IPS DF 6.9 (cell line): ENCODE measurements around the gene GLS.
"Not testable (repeated sequence)": the region's sequence is repeated elsewhere in the genome, so short reads cannot be mapped to it uniquely, and the experiment has no call there.

Source experiments
- DNase-seq: peaks from one replicate; pipeline ENCODE4 v3.0.0-alpha.2; 2013; ENCODE audit warnings: low read depth, low spot score
- H3K27ac ChIP-seq: one replicate; pipeline ENCODE4 v1.5.1; 2013; ENCODE audit warnings: low read length, control low read depth
- H3K27me3 ChIP-seq: 2 replicates; pipeline ENCODE4 v1.6.1; 2013; ENCODE audit warnings: mild to moderate bottlenecking, low read length; ENCODE audit not compliant: control insufficient read depth, insufficient read depth
- H3K36me3 ChIP-seq: 2 replicates; pipeline ENCODE4 v1.6.1; 2013; ENCODE audit warnings: low read length; ENCODE audit not compliant: control insufficient read depth, insufficient read depth
- H3K4me1 ChIP-seq: 2 replicates; pipeline ENCODE4 v1.6.1; 2013; ENCODE audit warnings: low read length; ENCODE audit not compliant: control insufficient read depth, insufficient read depth
- H3K4me3 ChIP-seq: 2 replicates; pipeline ENCODE4 v1.5.1; 2013; ENCODE audit warnings: mild to moderate bottlenecking, low read length
- H3K9me3 ChIP-seq: 2 replicates; pipeline ENCODE4 v1.6.1; 2013; ENCODE audit warnings: low read length, inconsistent platforms; ENCODE audit not compliant: control insufficient read depth, insufficient read depth
- WGBS: extraction: QIAGEN DNeasy Blood & Tissue Kit; methylation state at CpG from one replicate; pipeline ENCODE4 v1.1.7; 2013; ENCODE audit warnings: mixed read lengths, missing lambda C conversion rate; ENCODE audit not compliant: insufficient read length, insufficient coverage; 5-methylcytosine and 5-hydroxymethylcytosine counted together

Gene GLS

GRCh38 chr2:190856985-190857384 is 23.6 kb upstream of the GLS start:
- WGBS: no CpG with 5 or more reads among the region's 1 CpG
- peaks cover 7% of the 10 kb centered on the region; the same call in 1 of the 2 replicates for H3K4me1 ChIP-seq
- DNase-seq: no peak

GRCh38 chr2:190858817-190859216 is 21.8 kb upstream of the GLS start:
- H3K9me3 ChIP-seq: no peaks in the 10 kb centered on the region
- H3K4me1 ChIP-seq: peaks cover 7% of the 10 kb centered on the region; the same call in 1 of the 2 replicates
- H3K27ac ChIP-seq: no peak overlapping the region
- H3K27me3 ChIP-seq: no peaks in the 10 kb centered on the region
- H3K4me3 ChIP-seq: no peak overlapping the region
- DNase-seq: no peak
- WGBS: no CpG with 5 or more reads among the region's 6 CpGs
- H3K36me3 ChIP-seq: no peaks in the 10 kb centered on the region

More at GRCh38 chr2:190856985-190857384, 23.6 kb upstream of the GLS start:
- H3K9me3 ChIP-seq: no peaks in the 10 kb centered on the region
- H3K36me3 ChIP-seq: no peaks in the 10 kb centered on the region
- no peak overlapping the region for H3K27ac ChIP-seq
- H3K27me3 ChIP-seq: no peaks in the 10 kb centered on the region
- H3K4me3 ChIP-seq: no peak overlapping the region

GRCh38 chr2:190859347-190860297 is 21.0 kb upstream of the GLS start:
- no peaks in the 10 kb centered on the region for H3K36me3 ChIP-seq
- peaks cover 7% of the 10 kb centered on the region; the same call in 1 of the 2 replicates for H3K4me1 ChIP-seq
- H3K4me3 ChIP-seq: no peak overlapping the region
- no CpG with 5 or more reads among the region's 6 CpGs for WGBS
- H3K27ac ChIP-seq: no peak overlapping the region
- H3K27me3 ChIP-seq: no peaks in the 10 kb centered on the region
- no peaks in the 10 kb centered on the region for H3K9me3 ChIP-seq
- no peak for DNase-seq

GRCh38 chr2:190860985-190861680 is 19.5 kb upstream of the GLS start:
- Histone ChIP-seq H3K4me1 (peaks cover 7% of the 10 kb centered on the region; the same call in 1 of the 2 replicates), H3K27me3 (no peaks in the 10 kb centered on the region), H3K36me3 (no peaks in the 10 kb centered on the region), H3K27ac (no peak overlapping the region), H3K9me3 (no peaks in the 10 kb centered on the region), H3K4me3 (no peak overlapping the region)
- WGBS: no CpG with 5 or more reads among the region's 5 CpGs
- peak; percentile 48 for DNase-seq

- not testable (repeated sequence) for H3K27me3 ChIP-seq, DNase-seq, H3K4me3 ChIP-seq, H3K36me3 ChIP-seq, H3K27ac ChIP-seq, H3K4me1 ChIP-seq, H3K9me3 ChIP-seq
Observed at GRCh38 chr2:190862128-190862527, 18.5 kb upstream of the GLS start.

GRCh38 chr2:190862571-190862991 is 18.0 kb upstream of the GLS start:
- Histone ChIP-seq H3K9me3 (no peaks in the 10 kb centered on the region), H3K27me3 (no peaks in the 10 kb centered on the region), H3K4me3 (no peak overlapping the region), H3K36me3 (no peaks in the 10 kb centered on the region), H3K27ac (no peak overlapping the region), H3K4me1 (peaks cover 7% of the 10 kb centered on the region; the same call in 1 of the 2 replicates)
- no CpG with 5 or more reads among the region's 2 CpGs for WGBS
- no peak for DNase-seq

- Histone ChIP-seq H3K36me3 (no peaks in the 10 kb centered on the region), H3K27ac (no peak overlapping the region), H3K27me3 (no peaks in the 10 kb centered on the region), H3K4me3 (no peak overlapping the region), H3K9me3 (peaks cover under 1% of the 10 kb centered on the region; the same call in 1 of the 2 replicates), H3K4me1 (peaks cover 7% of the 10 kb centered on the region; the same call in 1 of the 2 replicates)
- no CpG with 5 or more reads among the region's 3 CpGs for WGBS
- no peak for DNase-seq
Observed at GRCh38 chr2:190863946-190864345, 16.7 kb upstream of the GLS start.

- peaks cover 2% of the 10 kb centered on the region; the same call in 1 of the 2 replicates for H3K9me3 ChIP-seq
- DNase-seq: no peak
- H3K4me3 ChIP-seq: no peak overlapping the region
- H3K4me1 ChIP-seq: peaks cover 9% of the 10 kb centered on the region; the same call in 1 of the 2 replicates
- H3K27ac ChIP-seq: no peak overlapping the region
- H3K36me3 ChIP-seq: no peaks in the 10 kb centered on the region
- no peaks in the 10 kb centered on the region for H3K27me3 ChIP-seq
Observed at GRCh38 chr2:190864375-190864774, 16.2 kb upstream of the GLS start.

GRCh38 chr2:190867212-190867611 is 13.4 kb upstream of the GLS start:
- Histone ChIP-seq H3K27me3 (no peaks in the 10 kb centered on the region), H3K27ac (no peak overlapping the region), H3K36me3 (no peaks in the 10 kb centered on the region), H3K4me1 (peaks cover 3% of the 10 kb centered on the region; the same call in 1 of the 2 replicates), H3K4me3 (no peak overlapping the region), H3K9me3 (peaks cover 2% of the 10 kb centered on the region; the same call in 1 of the 2 replicates)
- no peak for DNase-seq
- WGBS: no CpG with 5 or more reads among the region's 2 CpGs

- DNase-seq: no peak
- no CpG with 5 or more reads among the region's 4 CpGs for WGBS
- H3K27me3 ChIP-seq: no peaks in the 10 kb centered on the region
- no peak overlapping the region for H3K4me3 ChIP-seq
- peaks cover 2% of the 10 kb centered on the region; the same call in 1 of the 2 replicates for H3K9me3 ChIP-seq
- H3K36me3 ChIP-seq: no peaks in the 10 kb centered on the region
- H3K27ac ChIP-seq: no peak overlapping the region
- peaks cover 3% of the 10 kb centered on the region; the same call in 1 of the 2 replicates for H3K4me1 ChIP-seq
Observed at GRCh38 chr2:190867832-190868231, 12.8 kb upstream of the GLS start.
